Amniotic epithelial cell (primary cell): ENCODE results near the gene RPTOR.

ENCODE experiments used
- DNase-seq: peaks from one replicate; pipeline ENCODE4 v3.0.0-alpha.2; 2010; ENCODE audit warnings: low read depth

The RPTOR gene

GRCh38 chr17:80961541-80962330 lies 417.1 kb downstream of the RPTOR start:
- DNase-seq: no peak

GRCh38 chr17:80962356-80963329 lies 418.0 kb downstream of the RPTOR start:
- no peak for DNase-seq

GRCh38 chr17:80963812-80964543 lies 419.3 kb downstream of the RPTOR start:
- no peak for DNase-seq

GRCh38 chr17:80964544-80964856 lies 419.9 kb downstream of the RPTOR start:
- no peak for DNase-seq

- DNase-seq: no peak
Observed at GRCh38 chr17:80964859-80965580, 420.4 kb downstream of the RPTOR start.

GRCh38 chr17:80965606-80966005 lies 421.0 kb downstream of the RPTOR start:
- no peak for DNase-seq

GRCh38 chr17:80967404-80967872 lies 422.8 kb downstream of the RPTOR start:
- DNase-seq: no peak

- DNase-seq: peak; percentile 14
Observed at GRCh38 chr17:80968602-80969029, 424.0 kb downstream of the RPTOR start.

- DNase-seq: no peak
Observed at GRCh38 chr17:80969030-80969673, 424.5 kb downstream of the RPTOR start.

- no peak for DNase-seq
Observed at GRCh38 chr17:80969674-80970043, 425.0 kb downstream of the RPTOR start.

- DNase-seq: no peak
Observed at GRCh38 chr17:80970044-80970761, 425.6 kb downstream of the RPTOR start.

GRCh38 chr17:80970762-80971703 lies 426.4 kb downstream of the RPTOR start:
- no peak for DNase-seq

GRCh38 chr17:80971704-80972304 lies 427.2 kb downstream of the RPTOR start:
- no peak for DNase-seq

- DNase-seq: no peak
Observed at GRCh38 chr17:80976701-80977100, 432.1 kb downstream of the RPTOR start.

- DNase-seq: no peak
Observed at GRCh38 chr17:80977172-80977571, 432.5 kb downstream of the RPTOR start.

- DNase-seq: no peak
Observed at GRCh38 chr17:80978499-80979497, 434.2 kb downstream of the RPTOR start.

GRCh38 chr17:80979547-80980378 lies 435.1 kb downstream of the RPTOR start:
- DNase-seq: no peak
